GM12873 (cell line): ENCODE data around the gene FOXD2.
A peak's percentile ranks its signal among the peaks of the same experiment; 100 is the strongest.

Experiments
- TF ChIP-seq, protein P1 (sequence below): IDR thresholded peaks from 2 replicates; pipeline ENCODE4 v1.5.1; 2012; ENCODE audit warnings: low read depth, mild to moderate bottlenecking, moderate library complexity, low read length, control low read depth; ENCODE audit not compliant: insufficient read depth; ENCODE audit errors: missing control alignments

FOXD2 gene

DNA sequence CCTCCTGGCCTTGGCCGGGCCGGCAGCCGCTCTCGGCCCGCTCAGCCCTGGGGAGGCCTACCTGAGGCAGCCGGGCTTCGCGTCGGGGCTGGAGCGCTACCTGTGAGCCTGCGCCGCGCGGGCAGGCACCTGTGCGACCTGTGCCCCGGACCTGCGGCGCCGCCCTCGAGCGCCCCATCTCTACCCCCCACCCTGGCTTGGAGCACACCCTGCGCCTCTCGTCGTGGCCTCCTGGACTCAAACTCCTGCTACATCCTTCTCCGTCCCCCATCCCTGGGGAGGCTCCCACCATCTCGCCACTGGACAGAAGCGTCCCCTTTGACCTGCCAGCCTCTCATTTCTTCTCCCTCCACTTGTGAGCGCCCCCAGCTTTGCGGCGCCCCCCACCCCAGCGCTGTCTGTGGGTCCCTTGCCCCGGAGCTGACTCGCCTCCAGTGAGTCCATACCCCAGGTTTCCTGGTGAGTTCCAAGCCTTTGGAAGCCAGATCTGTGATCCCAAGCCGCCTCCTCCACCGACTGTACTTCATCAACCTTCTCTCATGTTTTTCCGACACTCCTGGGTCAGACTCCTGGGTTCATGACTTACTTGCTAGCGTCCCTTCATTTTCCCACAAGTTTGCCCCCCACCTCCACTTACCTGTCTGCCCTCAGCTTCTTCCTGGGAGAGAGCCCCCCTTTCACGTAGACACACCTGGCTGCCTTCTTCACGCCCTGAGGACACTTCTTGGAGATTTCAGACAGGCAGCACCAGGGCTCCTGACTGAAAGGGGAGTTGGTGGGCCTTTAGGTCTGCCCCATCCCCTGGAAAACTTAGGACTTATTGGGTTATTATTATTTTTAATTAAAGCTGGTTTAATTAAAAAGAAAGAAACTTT, 20.4 kb upstream of the FOXD2 start:
- TF ChIP-seq, protein P1, sequence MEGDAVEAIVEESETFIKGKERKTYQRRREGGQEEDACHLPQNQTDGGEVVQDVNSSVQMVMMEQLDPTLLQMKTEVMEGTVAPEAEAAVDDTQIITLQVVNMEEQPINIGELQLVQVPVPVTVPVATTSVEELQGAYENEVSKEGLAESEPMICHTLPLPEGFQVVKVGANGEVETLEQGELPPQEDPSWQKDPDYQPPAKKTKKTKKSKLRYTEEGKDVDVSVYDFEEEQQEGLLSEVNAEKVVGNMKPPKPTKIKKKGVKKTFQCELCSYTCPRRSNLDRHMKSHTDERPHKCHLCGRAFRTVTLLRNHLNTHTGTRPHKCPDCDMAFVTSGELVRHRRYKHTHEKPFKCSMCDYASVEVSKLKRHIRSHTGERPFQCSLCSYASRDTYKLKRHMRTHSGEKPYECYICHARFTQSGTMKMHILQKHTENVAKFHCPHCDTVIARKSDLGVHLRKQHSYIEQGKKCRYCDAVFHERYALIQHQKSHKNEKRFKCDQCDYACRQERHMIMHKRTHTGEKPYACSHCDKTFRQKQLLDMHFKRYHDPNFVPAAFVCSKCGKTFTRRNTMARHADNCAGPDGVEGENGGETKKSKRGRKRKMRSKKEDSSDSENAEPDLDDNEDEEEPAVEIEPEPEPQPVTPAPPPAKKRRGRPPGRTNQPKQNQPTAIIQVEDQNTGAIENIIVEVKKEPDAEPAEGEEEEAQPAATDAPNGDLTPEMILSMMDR: no peak

GRCh38 chr1:47418122-47418521, 19.7 kb upstream of the FOXD2 start:
- TF ChIP-seq, protein P1: no peak

DNA sequence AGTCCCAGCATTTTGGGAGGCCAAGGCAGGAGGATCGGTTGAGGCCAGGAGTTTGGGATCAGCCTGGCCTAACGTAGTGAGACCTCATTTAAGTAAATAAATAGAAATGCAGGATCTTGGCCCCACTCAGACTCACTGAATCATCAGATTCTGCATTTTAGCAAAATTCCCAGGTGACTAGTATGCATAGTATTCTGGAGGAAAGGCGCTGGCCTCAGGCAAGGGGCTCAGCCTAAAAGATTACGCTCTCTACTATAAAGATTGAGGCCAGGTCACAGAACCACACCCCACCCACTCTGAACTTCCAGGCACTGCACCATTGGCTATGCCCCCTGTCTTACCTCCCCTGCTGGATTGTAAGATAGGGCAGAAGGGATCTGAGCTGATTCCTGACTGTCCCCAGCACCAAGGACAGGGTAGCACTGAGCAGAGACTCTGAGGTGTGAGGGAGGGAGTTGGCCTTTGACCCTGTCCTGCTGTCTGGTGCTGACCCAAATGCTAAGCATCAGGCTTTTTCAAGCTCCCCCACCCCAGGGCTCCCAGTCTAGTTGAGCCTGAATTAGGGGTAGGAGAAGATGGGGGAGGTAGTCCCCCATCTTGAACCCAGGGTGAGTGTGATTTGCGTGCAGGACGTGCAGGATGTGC, 19.0 kb upstream of the FOXD2 start:
- TF ChIP-seq, protein P1: no peak

DNA sequence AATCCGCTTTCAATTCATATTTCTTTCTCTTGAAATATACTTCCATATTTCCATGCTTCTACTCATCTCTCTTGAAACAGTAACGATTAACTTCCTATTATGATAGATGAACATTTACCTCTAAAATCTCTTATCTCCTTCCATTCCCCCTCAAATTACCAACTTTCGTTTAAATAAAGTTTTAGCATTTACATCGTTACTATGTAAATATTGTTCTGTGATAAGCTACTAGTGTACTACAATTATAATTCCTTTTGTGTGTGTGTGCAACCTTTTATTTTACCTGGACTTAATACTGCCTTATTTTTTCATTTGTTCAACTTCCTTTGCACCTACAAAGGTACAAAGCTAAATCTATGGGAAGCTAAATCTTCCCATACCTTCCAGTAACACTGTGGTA, 17.3 kb upstream of the FOXD2 start:
- TF ChIP-seq, protein P1: no peak

- TF ChIP-seq, protein P1: no peak
Observed at GRCh38 chr1:47423872-47424271, 14.0 kb upstream of the FOXD2 start.

DNA sequence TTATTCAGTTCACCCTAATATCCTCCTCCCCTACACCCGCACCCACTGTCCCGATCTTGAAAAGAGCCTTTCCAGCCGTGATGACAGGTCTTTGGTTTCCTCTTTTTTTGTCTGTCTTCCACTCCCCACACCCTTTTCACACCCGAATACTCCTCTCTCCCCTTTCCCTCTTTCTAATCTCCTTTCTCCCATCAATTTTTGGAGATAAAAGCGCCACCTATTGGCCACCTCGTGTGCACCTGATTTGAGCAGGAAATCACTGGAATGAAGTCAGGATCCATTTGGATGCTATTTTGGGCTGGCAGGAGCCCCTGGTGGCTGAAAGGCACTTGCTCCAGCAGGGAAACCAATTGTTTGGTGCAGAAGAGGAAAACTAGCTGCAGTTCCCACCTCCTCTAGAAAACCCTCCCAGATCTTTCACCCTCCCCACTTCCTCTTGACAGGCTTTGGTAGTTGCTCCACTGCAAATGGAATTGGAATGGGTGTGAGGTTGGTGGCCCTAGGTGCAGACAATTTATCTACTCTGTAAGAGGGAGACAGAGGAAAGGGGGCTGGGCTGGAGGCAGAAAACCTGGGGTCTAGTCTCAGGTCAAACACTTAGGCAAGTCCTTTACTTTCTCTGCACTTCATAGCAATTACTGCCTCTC, 13.4 kb upstream of the FOXD2 start:
- TF ChIP-seq, protein P1: peak; percentile 66

DNA sequence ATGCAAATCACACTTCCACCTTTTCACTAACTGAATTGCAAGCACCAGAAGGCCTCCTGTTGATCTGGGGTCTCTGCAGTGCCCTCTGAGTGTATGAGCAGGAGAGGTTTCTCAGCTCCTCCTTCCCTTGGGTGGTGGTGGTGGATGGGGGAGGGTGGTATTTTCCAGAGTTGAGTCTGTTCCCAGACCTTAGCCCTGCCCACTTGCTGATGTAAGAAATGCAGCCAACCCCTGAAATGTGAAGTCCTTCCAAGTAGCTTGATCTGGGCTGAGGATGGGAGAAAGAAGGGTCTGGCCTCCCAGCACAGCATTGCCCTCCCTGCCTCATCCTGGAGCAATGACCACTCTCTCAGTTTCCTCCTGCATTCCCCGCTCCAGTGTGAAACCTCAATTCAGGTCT, 6.3 kb upstream of the FOXD2 start:
- TF ChIP-seq, protein P1: peak; percentile 7
